ENCODE results near the gene TRIM63.

Gene TRIM63

DNA sequence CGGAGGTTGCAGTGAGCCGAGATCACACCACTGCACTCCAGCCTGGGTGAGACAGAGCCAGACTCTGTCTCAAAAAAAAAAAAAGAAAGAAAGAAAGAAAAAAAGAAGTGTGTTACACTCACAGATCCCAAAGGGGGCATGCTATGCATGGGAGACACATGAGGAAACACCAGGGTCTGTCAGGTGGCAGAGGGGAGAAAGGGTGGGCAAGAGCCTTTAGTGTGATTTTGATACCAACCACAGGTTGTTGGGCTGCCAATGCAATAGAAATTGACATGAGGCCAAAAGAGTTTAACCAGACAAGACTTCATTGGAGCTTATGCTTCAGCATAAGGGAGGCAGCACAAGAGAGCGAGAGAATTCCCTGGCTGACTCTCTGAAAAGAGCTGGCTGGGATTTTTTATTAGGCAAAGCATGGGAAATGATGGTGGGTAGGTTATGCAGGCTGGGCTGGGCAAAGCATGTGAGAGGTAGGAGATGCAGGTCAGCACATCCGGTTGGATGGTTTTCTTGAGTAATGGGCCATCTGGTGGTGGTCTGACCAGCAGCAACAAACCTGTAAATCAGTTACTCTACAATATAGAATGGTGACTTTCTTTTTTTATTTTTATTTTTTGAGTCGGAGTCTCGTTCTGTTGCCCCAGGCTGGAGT lies 57.5 kb downstream of the TRIM63 start:
- H3K27ac Mint-ChIP-seq: no peak overlapping the region
- H3K4me1 Mint-ChIP-seq (ENCODE audit: low read depth): no peaks in the 10 kb centered on the region
- H3K4me3 Mint-ChIP-seq: no peak overlapping the region
- H3K27me3 Mint-ChIP-seq: no peaks in the 10 kb centered on the region
- no peaks in the 10 kb centered on the region for H3K36me3 Mint-ChIP-seq
- H3K9me3 Mint-ChIP-seq (ENCODE audit: low read depth): no peaks in the 10 kb centered on the region

DNA sequence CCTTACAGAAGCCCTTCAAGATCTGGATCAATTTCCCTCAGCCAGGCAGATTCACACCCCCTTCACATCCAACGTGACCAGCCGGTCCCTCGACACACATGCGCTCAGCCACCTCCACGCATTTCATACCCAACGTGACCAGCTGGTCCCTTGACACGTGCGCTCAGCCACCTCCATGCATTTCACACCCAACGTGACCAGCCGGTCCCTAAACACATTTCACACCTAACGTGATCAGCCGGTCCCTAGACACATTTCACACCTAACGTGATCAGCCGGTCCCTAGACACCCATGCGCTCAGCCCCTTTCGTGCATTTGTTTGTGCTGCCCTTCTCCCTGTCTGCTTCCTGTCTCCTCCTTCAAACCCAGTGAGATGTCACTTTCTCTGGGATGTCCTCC lies 60.7 kb downstream of the TRIM63 start:
- Mint-ChIP-seq H3K27ac (no peak overlapping the region), H3K9me3 (ENCODE audit: low read depth) (no peaks in the 10 kb centered on the region), H3K4me3 (no peak overlapping the region), H3K4me1 (ENCODE audit: low read depth) (no peaks in the 10 kb centered on the region), H3K36me3 (no peaks in the 10 kb centered on the region), H3K27me3 (no peaks in the 10 kb centered on the region)

DNA sequence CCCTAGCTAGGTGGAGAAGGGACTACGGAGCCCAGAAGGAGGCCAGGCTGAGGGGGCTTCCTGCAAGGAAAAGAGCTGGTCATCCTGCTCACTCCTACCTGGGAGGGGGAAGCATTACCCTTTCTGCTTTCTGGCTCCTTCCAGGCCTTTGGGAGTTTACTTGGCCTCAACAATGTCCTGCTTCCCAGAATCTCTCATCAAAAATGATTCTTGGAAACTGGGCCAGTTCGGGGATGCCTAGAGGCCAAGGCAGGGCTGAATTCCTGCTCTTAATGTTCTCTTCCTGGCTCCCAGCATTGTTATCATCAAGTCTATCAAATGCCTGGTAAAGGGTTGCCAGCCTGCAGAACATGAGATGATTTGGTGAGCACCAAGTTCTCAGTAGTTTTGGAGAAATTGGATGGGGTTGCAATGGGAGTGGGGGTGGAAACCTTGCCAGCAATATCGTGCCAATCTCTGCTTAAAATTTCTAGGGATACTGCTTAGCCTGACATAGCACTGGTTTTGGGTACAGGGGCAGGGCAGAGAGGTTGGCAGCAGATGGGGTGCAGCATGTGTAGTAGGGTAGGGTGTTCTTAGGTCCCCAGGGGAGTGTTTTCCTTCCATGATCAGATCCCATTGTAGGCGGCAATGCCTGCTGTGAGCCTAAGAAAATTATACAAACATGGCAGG lies 61.9 kb downstream of the TRIM63 start:
- H3K4me1 Mint-ChIP-seq (ENCODE audit: low read depth): no peaks in the 10 kb centered on the region
- no peaks in the 10 kb centered on the region for H3K9me3 Mint-ChIP-seq (ENCODE audit: low read depth)
- no peaks in the 10 kb centered on the region for H3K36me3 Mint-ChIP-seq
- H3K27ac Mint-ChIP-seq: no peak overlapping the region
- no peaks in the 10 kb centered on the region for H3K27me3 Mint-ChIP-seq
- H3K4me3 Mint-ChIP-seq: no peak overlapping the region

DNA sequence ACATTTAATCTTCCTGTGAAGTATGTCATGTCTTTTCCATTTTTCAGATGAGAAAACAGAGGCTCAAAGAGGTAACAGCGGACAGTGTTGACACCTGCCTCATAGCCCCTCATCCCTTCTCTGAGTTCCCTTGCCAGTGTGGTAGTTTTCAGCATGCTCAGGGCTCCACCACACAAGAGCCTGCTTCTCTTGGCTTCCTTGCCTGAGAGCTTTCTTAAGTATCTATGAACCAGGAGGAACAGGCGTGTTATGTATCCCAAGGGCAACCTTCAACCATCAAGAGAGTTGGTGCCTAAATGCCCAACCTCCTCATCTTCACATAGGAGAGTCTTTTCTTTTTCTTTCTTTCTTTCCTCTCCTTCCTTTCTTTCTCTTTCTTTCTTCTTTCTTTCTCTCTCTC lies 63.7 kb downstream of the TRIM63 start:
- Mint-ChIP-seq H3K27ac (no peak overlapping the region), H3K4me1 (ENCODE audit: low read depth) (no peaks in the 10 kb centered on the region), H3K36me3 (no peaks in the 10 kb centered on the region), H3K9me3 (ENCODE audit: low read depth) (no peaks in the 10 kb centered on the region), H3K4me3 (no peak overlapping the region), H3K27me3 (no peaks in the 10 kb centered on the region)

DNA sequence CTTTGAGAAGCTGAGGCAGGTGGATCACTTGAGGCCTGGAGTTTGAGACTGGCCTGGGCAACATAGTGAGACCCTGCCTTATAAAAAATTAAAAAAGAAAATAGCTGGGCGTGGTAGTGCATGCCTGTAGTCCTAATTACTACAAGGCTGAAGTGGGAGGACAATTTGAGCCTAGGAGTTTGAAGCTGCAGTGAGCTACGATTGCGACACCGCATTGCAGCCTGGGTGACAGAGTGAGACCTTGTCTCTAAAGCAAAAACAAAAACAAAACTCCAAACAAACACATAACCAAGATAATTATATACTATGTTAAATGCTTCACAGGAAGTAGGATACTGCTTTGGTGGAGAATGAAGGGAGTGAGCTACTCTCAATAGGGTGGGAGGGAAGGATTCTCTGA lies 64.2 kb downstream of the TRIM63 start:
- Mint-ChIP-seq H3K9me3 (ENCODE audit: low read depth) (no peaks in the 10 kb centered on the region), H3K4me1 (ENCODE audit: low read depth) (peaks cover 5% of the 10 kb centered on the region), H3K27ac (no peak overlapping the region), H3K27me3 (no peaks in the 10 kb centered on the region), H3K4me3 (no peak overlapping the region), H3K36me3 (no peaks in the 10 kb centered on the region)
